Measurements from ENCODE around the gene ARL3.

Gene ARL3

GRCh38 chr10:102740229-102740628 lies 26.0 kb upstream of the ARL3 start:
- no peak for DNase-seq
- TF ChIP-seq CTCF (IDR thresholded peaks at IDR 0.05; ENCODE audit: low read depth, low read length), result no peak
- no peaks in the 10 kb centered on the region for H3K9me3 ChIP-seq
- no peaks in the 10 kb centered on the region for H3K27me3 ChIP-seq
- H3K4me1 ChIP-seq, result no peaks in the 10 kb centered on the region
- peaks cover 5% of the 10 kb centered on the region; the same call in 1 of the 2 replicates for H3K36me3 ChIP-seq
- no peak overlapping the region for H3K4me3 ChIP-seq (ENCODE audit: low read depth, low read length)

GRCh38 chr10:102738692-102739121 lies 24.5 kb upstream of the ARL3 start:
- DNase-seq, result no peak
- Histone ChIP-seq H3K9me3 (no peaks in the 10 kb centered on the region), H3K4me1 (no peaks in the 10 kb centered on the region), H3K36me3 (peaks cover 5% of the 10 kb centered on the region; the same call in 1 of the 2 replicates), H3K4me3 (ENCODE audit: low read depth, low read length) (no peak overlapping the region), H3K27me3 (no peaks in the 10 kb centered on the region)
- TF ChIP-seq CTCF (IDR thresholded peaks at IDR 0.05; ENCODE audit: low read depth, low read length), result no peak

GRCh38 chr10:102735065-102735562 lies 20.9 kb upstream of the ARL3 start:
- no peak overlapping the region for H3K4me3 ChIP-seq (ENCODE audit: low read depth, low read length)
- H3K9me3 ChIP-seq, result no peaks in the 10 kb centered on the region
- H3K4me1 ChIP-seq, result no peaks in the 10 kb centered on the region
- peaks cover 24% of the 10 kb centered on the region for H3K36me3 ChIP-seq
- no peak for TF ChIP-seq CTCF (IDR thresholded peaks at IDR 0.05; ENCODE audit: low read depth, low read length)
- DNase-seq, result no peak
- H3K27me3 ChIP-seq, result no peaks in the 10 kb centered on the region

GRCh38 chr10:102732661-102733060 lies 18.5 kb upstream of the ARL3 start:
- Histone ChIP-seq H3K27me3 (no peaks in the 10 kb centered on the region), H3K4me1 (no peaks in the 10 kb centered on the region), H3K36me3 (peaks cover 36% of the 10 kb centered on the region), H3K9me3 (no peaks in the 10 kb centered on the region), H3K4me3 (ENCODE audit: low read depth, low read length) (no peak overlapping the region)
- TF ChIP-seq CTCF (IDR thresholded peaks at IDR 0.05; ENCODE audit: low read depth, low read length), result no peak
- no peak for DNase-seq

- H3K36me3 ChIP-seq, result peaks cover 43% of the 10 kb centered on the region
- H3K9me3 ChIP-seq, result no peaks in the 10 kb centered on the region
- no peak for TF ChIP-seq CTCF (IDR thresholded peaks at IDR 0.05; ENCODE audit: low read depth, low read length)
Measured at GRCh38 chr10:102731222-102731800, 17.1 kb upstream of the ARL3 start.

More at GRCh38 chr10:102731222-102731800, 17.1 kb upstream of the ARL3 start:
- Histone ChIP-seq H3K4me3 (ENCODE audit: low read depth, low read length) (no peak overlapping the region), H3K27me3 (no peaks in the 10 kb centered on the region), H3K4me1 (no peaks in the 10 kb centered on the region)
- DNase-seq, result peak; percentile 23

Measured in BE2C (cell line).